NCI-H1930 (cell line): ENCODE data around the gene NOX5.
"Not testable (repeated sequence)": the region's sequence is repeated elsewhere in the genome, so short reads cannot be mapped to it uniquely, and the experiment has no call there.

Experiments used
- DNase-seq, 2 experiments: peaks; one replicate each; lab custom pipeline; 2025; lab: John Stamatoyannopoulos, UW

Gene NOX5

DNA sequence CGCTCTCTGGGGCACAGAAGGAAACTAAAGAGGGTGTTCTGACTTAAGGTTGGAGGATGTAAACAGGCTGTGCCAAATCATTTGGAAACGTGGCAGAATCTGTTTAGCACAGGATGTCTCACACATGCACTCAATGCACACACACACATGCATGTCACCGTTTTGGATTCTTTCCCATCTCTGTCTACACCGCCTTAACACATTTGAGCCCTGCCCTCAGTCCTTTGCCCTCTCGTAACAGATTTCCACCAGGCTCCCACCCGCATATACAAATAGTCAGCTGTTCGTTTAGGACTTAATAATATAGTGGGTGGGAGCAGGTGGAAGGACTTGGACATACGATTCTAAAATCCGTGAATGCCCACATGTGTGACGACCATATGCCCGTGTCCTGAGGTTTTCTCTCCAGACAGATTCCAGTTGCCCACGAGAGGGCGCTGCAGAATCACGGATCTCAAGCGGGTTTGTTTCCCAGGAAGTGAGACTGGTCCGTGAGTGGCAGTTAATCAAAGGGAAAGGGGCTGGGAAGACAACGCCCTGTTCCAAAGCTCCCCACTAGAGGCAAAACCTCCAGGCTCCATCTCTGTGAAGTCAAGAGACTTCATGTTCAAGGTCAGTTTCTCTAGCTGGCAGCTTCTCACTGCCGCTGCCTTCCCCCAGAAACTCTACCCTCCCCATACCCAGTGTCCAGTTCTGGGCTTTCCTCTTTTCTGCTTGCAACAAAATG, 44.5 kb downstream of the NOX5 start:
- peak; percentile 69 to 74 for DNase-seq

- DNase-seq, result no peak
These were observed 45.1 kb downstream of the NOX5 start for GRCh38 chr15:69059557-69059943.

DNA sequence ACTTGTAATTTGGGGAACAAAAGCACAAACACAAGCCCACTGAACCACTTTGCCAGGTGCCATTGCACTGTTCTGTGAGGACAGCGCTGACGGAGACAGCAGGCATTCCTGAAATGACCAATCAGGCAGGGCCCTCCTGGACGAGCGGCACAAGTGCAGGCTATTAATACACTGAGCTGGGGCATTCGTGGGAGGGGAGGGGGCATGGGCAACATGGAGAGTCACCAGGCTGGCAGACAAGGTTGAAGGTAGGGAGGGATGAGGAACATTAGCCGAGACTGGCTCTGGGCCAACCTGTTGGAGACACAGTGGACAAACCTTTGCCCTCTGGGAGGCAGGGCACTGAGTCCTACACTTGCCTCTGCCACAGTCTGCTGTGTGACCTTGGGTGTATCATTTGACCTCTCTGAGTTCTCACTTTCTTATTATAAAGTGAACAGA, 45.6 kb downstream of the NOX5 start:
- no peak for DNase-seq

DNA sequence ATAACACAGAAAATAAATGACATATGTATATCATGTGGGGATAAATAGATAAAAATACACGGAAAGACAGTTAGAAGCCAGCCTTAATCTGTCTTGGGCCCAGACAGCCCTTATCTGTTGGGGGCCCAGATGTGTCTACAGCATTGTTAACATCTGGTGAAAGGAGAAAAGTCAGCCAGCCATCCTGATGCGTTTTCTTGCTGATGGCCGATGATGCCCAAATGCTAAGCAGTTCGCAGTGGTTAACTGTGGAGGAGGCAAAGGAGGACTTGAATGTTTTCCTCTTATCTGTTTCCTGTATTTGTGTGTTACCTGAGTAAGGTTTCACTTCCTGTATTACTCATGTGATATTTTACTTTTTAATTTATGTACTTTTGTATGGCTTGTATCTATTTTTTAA, 46.2 kb downstream of the NOX5 start:
- DNase-seq, result no peak

GRCh38 chr15:69061414-69061842, 46.9 kb downstream of the NOX5 start:
- no peak for DNase-seq

DNA sequence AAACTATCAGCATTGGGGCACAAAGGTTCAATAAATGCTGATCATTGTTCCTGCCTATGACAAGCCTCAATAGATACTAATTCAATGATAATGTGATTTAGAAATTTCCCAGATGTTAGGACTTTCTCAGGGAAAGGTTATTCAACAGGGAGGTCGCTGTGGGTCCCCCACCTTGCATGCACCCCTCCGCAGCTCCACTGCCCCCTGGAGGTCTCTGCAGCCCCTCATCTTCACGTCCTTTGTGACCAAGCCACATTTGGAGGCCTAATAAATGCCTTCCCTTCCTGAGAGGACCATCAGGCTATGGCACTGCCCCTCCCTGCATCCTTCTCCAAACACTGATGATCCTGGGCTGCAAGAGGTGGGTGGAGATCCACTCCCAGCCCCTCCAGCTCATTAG, 50.2 kb downstream of the NOX5 start:
- no peak for DNase-seq

- DNase-seq, result no peak
These were observed 51.8 kb downstream of the NOX5 start for GRCh38 chr15:69066007-69066995.

DNA sequence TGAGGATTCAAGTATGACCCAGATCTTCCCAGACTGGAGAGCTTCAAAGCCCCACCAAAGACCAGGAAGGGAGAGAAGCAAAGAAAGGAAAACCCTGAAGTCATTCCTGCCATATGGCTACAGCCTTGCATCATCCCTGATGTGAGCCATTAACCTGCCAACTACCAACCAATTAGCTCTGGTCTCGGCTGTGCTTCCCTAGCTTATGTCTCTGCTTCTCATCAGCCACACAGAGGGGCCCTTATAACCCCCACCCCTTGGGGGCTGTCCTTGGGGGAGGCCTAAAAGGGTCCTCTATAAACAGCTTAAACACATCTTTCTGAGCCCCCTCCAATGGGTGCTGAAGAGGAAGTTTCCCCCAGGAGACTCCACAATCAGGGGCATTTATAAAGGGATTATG, 52.8 kb downstream of the NOX5 start:
- DNase-seq, result no peak

DNA sequence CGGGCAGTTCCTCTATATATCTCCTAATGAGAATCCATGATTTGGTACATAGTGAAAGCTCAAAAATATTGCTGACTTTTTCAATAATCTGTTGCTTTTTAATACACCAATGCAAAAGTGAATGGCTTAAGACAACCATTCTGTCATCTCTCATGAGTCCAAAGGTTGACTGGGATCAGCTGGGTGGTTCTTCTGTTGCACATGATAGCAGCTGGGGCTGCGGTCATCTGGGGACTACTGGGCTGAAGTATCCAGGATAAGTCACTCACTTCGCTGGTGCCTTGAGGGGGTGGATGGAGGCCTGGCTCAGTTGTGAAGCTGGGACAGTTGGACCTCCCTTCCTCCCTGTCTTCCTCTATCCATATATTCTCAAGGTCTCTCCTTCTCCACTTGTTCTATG, 53.7 kb downstream of the NOX5 start:
- no peak for DNase-seq

- not testable (repeated sequence) for DNase-seq
These were observed 54.8 kb downstream of the NOX5 start for GRCh38 chr15:69069290-69069689.

DNA sequence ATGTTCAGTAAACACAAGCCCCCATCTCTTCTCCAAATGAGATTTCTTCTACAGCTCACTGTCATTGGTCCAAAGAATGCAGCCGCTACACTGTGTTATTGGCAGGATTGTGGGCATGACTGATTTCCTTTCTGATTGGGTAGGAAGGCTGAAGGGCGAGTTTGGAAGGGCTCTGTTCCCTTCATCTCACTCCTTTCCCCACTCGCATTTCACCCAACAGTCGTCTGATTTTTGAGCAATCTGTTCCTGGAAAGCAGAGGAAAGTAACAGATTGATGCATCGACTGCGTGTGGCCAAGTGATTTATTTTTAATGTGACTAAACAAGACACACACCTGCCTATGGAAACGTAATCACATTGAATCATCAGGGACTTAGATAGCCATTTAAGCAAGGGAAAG, 55.5 kb downstream of the NOX5 start:
- DNase-seq, result no peak

GRCh38 chr15:69070396-69070795, 55.9 kb downstream of the NOX5 start:
- no peak for DNase-seq

DNA sequence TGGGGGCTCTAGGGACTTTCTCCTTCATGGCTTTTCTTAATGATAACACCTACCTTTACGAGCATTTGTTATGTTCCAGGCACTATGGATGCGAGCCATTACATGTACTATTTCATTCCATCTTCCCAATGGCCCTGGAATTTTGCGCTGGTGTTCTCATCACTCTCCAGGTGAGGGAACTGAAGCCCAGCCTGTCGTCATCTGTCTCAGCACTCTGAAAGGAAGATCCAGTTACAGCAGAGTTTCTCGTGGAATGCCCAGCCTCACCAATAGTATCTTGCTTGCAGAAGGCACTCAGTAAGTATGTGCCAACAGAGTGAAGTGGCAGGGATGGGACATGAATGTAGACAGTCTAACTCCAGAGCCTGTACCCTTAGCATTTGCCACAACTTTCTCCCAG, 56.8 kb downstream of the NOX5 start:
- DNase-seq, result no peak

DNA sequence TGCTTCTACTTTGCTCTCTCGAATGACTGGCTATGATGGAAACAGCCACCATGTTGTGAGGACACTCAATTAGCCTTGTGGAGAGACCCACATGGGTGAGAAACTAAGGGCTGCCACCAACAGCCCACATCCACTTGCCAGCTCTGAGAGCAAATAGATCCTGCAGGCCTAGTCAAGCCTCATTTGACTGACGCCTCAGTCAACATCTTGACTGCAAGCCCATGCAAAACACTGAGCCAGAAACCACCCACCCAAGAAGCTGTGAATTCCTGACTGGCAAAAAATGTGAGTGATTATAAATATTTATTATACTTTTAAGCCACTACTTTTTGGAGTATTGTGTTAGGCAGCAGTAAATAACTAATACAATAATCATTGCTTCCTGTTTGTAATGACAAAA, 58.4 kb downstream of the NOX5 start:
- no peak for DNase-seq

- DNase-seq, result peak; percentile 13 to 14
These were observed 59.7 kb downstream of the NOX5 start for GRCh38 chr15:69074001-69074842.

GRCh38 chr15:69074843-69075224, 60.3 kb downstream of the NOX5 start:
- DNase-seq, result no peak

DNA sequence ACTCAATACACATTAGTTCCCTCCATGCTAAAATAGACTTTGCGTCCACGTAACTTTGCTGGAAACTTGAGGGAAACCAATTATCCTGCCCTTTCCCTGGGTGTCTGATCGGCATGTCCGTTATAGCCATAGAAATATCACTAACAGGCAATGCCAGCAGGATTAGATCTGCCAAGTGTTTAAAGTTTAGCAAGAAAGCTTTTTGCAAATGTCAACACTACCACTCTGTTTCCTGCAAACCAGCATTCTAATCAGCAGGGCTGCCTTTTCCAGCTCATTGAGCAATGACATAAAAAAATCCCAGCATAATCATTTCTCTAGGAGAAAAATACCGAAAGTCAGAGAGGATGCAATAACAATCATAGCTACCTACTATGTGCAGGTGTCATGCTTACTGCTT, 60.9 kb downstream of the NOX5 start:
- no peak for DNase-seq

- DNase-seq, result no peak
These were observed 62.3 kb downstream of the NOX5 start for GRCh38 chr15:69076756-69077155.

DNA sequence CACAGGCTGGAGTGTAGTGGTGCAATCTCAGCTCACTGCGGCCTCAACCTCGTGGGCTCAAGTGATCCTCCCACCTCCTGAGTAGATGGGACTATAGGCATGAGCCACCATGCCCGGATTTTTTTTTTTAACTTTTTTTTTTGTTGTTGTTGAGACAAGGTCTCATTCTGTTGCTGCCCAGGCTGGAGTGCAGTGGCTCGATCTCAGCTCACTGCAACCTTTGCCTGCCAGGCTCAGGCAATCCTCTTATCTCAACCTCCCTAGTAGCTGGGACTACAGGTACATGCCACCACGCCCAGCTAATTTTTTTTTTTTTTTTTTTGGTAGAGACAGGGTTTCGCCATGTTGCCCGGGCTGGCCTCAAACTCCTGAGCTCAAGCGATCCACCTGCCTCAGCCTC, 64.1 kb downstream of the NOX5 start:
- DNase-seq, result no peak

- no peak for DNase-seq
These were observed 66.1 kb downstream of the NOX5 start for GRCh38 chr15:69080295-69081248.
